Esophagus muscularis mucosa (tissue), 4 donors: ENCODE results near the gene RAPGEF2.

Experiments used
- EP300 ChIP-seq: sonication (generic); formaldehyde crosslinking; IDR thresholded peaks from one replicate; pipeline ENCODE4 v1.6.1; 2017; ENCODE audit warnings: antibody characterized with exemption
- POLR2A ChIP-seq: fragments of 450-650 bp; IDR thresholded peaks from one replicate; pipeline ENCODE4 v1.6.1; 2017; ENCODE audit warnings: antibody characterized with exemption, moderate library complexity, mild to moderate bottlenecking, low read depth
- TF ChIP-seq, protein P1 (sequence below), 3 experiments: fragments of 200-600 bp in 2 of 3; fragments of 450-650 bp in 1 of 3; sonication (generic) in 2 of 3; IDR thresholded peaks; one replicate each; pipeline ENCODE4 v1.5.1; 2017 to 2019; ENCODE audit warnings: antibody characterized with exemption in 3 of 3, mild to moderate bottlenecking in 2 of 3, moderate library complexity in 1 of 3

DNA sequence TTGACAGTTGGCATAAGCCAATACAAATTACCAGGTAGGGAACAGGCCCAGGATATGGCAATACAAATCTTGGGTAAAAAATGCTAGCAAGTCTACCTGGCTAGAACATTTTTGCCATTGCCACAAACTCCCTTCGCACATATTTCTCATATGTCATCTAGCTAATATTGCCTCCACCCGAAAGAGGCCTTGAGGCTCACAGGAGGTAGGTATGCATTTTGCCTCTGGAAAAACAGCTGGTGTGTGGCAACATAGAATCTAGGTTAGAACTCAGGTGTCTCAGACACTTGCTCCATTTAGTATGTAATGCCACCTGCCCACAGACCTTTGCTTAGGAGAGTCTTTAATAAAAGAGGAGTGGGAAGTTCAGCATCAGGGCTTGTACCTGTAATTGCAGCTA lies 16.3 kb upstream of the RAPGEF2 start:
- TF ChIP-seq, protein P1, sequence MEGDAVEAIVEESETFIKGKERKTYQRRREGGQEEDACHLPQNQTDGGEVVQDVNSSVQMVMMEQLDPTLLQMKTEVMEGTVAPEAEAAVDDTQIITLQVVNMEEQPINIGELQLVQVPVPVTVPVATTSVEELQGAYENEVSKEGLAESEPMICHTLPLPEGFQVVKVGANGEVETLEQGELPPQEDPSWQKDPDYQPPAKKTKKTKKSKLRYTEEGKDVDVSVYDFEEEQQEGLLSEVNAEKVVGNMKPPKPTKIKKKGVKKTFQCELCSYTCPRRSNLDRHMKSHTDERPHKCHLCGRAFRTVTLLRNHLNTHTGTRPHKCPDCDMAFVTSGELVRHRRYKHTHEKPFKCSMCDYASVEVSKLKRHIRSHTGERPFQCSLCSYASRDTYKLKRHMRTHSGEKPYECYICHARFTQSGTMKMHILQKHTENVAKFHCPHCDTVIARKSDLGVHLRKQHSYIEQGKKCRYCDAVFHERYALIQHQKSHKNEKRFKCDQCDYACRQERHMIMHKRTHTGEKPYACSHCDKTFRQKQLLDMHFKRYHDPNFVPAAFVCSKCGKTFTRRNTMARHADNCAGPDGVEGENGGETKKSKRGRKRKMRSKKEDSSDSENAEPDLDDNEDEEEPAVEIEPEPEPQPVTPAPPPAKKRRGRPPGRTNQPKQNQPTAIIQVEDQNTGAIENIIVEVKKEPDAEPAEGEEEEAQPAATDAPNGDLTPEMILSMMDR (IDR thresholded peaks at IDR 0.05), result no peak
- no peak for TF ChIP-seq POLR2A
- no peak for TF ChIP-seq EP300
